DND-41 (cell line): ENCODE measurements around the gene ZNHIT6.

Experiments
- ATAC-seq: fragments of 200-7000 bp; cut with Tn5 transposase; 3 replicates; pipeline ENCODE4 v1.9.1; 2021; ENCODE audit warnings: low read depth; ENCODE audit not compliant: insufficient read depth
- DNase-seq: peaks from one replicate; pipeline ENCODE4 v3.0.0-alpha.2; 2020
- H2AFZ ChIP-seq: 2 replicates; pipeline ENCODE4 v1.6.0; 2012; ENCODE audit warnings: low read depth, low read length
- H3K27ac ChIP-seq: 2 replicates; pipeline ENCODE4 v1.5.1; 2012; ENCODE audit warnings: low read length, inconsistent platforms
- H3K27me3 ChIP-seq: fragments of 200-600 bp; sonication (generic); 2 replicates; pipeline ENCODE4 v1.6.0; 2012; ENCODE audit warnings: low read length, mild to moderate bottlenecking, inconsistent platforms; ENCODE audit not compliant: insufficient read depth, poor library complexity
- H3K36me3 ChIP-seq: 2 replicates; pipeline ENCODE4 v1.5.1; 2012; ENCODE audit warnings: low read length, inconsistent platforms; ENCODE audit not compliant: insufficient read depth
- H3K4me1 ChIP-seq: 2 replicates; pipeline ENCODE4 v1.5.1; 2012; ENCODE audit warnings: mild to moderate bottlenecking, low read length; ENCODE audit not compliant: insufficient read depth
- H3K4me2 ChIP-seq: 2 replicates; pipeline ENCODE4 v1.6.0; 2012; ENCODE audit warnings: mild to moderate bottlenecking, moderate library complexity, low read length, inconsistent platforms; ENCODE audit not compliant: insufficient read depth
- H3K4me3 ChIP-seq, 2 experiments: fragments of 200-600 bp in 1 of 2; shearing (Covaris generic) in 1 of 2; 2 replicates each; pipeline ENCODE4 v1.5.1; 2012 to 2016; ENCODE audit warnings: inconsistent platforms in 2 of 2, low read length in 2 of 2, mild to moderate bottlenecking in 2 of 2, low read depth in 1 of 2, moderate library complexity in 1 of 2
- H3K79me2 ChIP-seq: 2 replicates; pipeline ENCODE4 v1.6.0; 2012; ENCODE audit warnings: low read length, inconsistent platforms; ENCODE audit not compliant: insufficient read depth
- H3K9ac ChIP-seq: 2 replicates; pipeline ENCODE4 v1.6.0; 2012; ENCODE audit warnings: low read depth, mild to moderate bottlenecking, inconsistent platforms, low read length, moderate library complexity
- H3K9me3 ChIP-seq: 2 replicates; pipeline ENCODE4 v1.5.1; 2012; ENCODE audit warnings: low read length, moderate library complexity, mild to moderate bottlenecking, inconsistent platforms; ENCODE audit not compliant: insufficient read depth, severe bottlenecking
- H4K20me1 ChIP-seq: 2 replicates; pipeline ENCODE4 v1.6.0; 2012; ENCODE audit warnings: low read length; ENCODE audit not compliant: insufficient read depth
- EZH2 ChIP-seq: IDR thresholded peaks from 3 replicates; pipeline ENCODE4 v1.6.1; 2012; ENCODE audit warnings: borderline replicate concordance, low read depth, mild to moderate bottlenecking, moderate library complexity, low read length, inconsistent platforms; ENCODE audit not compliant: severe bottlenecking
- TF ChIP-seq, protein P1 (sequence below): IDR thresholded peaks from 2 replicates; pipeline ENCODE4 v1.5.1; 2012; ENCODE audit warnings: borderline replicate concordance, low read length, moderate library complexity, mild to moderate bottlenecking; ENCODE audit not compliant: poor library complexity, severe bottlenecking; ENCODE audit errors: extremely low read depth

The ZNHIT6 gene

DNA sequence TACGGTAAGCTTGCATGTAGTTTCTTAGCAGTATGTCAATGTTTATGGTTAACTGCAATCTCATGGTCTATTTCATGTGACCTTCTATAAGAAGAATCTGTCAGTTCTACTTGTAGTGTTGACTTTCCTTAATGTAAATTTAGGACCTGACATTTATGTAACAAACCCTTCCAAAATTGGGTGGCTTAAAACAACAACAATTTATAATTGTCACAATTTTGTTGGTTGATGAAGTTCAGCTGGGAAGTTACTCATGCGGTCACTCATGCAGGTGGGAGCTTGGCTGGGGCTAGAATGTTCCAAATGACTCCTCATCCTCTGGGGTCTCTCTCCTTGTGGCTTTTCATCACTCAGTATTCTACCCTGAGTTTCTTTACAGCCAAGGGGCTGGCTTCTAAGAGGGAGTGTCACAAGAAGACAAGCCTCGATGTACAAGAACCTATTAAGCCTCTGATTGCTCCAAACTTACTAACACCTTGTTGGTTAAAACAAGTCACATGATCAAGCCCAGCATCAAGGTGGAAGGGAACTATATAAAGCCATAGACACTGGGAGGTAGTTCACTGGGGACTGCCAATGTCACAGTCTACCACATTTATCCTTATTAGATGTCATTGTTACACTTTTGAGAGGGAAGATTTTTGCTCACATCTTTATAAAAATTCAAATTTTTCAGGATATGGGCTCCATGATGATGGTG is 103.8 kb downstream of the ZNHIT6 start:
- no peak overlapping the region for H3K4me2 ChIP-seq
- H3K9me3 ChIP-seq, result no peaks in the 10 kb centered on the region
- H3K79me2 ChIP-seq, result no peaks in the 10 kb centered on the region

GRCh38 chr1:85603086-85603880 is 105.0 kb downstream of the ZNHIT6 start:
- Histone ChIP-seq H3K4me1 (peaks cover 8% of the 10 kb centered on the region; the same call in 1 of the 2 replicates), H2AFZ (no peak overlapping the region), H3K9me3 (no peaks in the 10 kb centered on the region), H3K4me2 (no peak overlapping the region), H3K4me3 (no peak overlapping the region), H3K27me3 (no peaks in the 10 kb centered on the region), H3K79me2 (no peaks in the 10 kb centered on the region), H3K9ac (no peak overlapping the region), H3K27ac (no peak overlapping the region), H3K36me3 (no peaks in the 10 kb centered on the region), H4K20me1 (no peaks in the 10 kb centered on the region)
- no peak for DNase-seq
- ATAC-seq, result no peak
- TF ChIP-seq, protein P1, sequence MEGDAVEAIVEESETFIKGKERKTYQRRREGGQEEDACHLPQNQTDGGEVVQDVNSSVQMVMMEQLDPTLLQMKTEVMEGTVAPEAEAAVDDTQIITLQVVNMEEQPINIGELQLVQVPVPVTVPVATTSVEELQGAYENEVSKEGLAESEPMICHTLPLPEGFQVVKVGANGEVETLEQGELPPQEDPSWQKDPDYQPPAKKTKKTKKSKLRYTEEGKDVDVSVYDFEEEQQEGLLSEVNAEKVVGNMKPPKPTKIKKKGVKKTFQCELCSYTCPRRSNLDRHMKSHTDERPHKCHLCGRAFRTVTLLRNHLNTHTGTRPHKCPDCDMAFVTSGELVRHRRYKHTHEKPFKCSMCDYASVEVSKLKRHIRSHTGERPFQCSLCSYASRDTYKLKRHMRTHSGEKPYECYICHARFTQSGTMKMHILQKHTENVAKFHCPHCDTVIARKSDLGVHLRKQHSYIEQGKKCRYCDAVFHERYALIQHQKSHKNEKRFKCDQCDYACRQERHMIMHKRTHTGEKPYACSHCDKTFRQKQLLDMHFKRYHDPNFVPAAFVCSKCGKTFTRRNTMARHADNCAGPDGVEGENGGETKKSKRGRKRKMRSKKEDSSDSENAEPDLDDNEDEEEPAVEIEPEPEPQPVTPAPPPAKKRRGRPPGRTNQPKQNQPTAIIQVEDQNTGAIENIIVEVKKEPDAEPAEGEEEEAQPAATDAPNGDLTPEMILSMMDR, result no peak
- TF ChIP-seq EZH2, result no peak

More for the DNA sequence above, 103.8 kb downstream of the ZNHIT6 start:
- H3K4me1 ChIP-seq, result peaks cover 8% of the 10 kb centered on the region; the same call in 1 of the 2 replicates
- H2AFZ ChIP-seq, result no peak overlapping the region
- DNase-seq (no peak), ATAC-seq (no peak)
- H4K20me1 ChIP-seq, result no peaks in the 10 kb centered on the region
- no peaks in the 10 kb centered on the region for H3K27me3 ChIP-seq
- no peaks in the 10 kb centered on the region for H3K36me3 ChIP-seq
- TF ChIP-seq EZH2, result no peak
- H3K4me3 ChIP-seq, result no peak overlapping the region
- H3K27ac ChIP-seq, result no peak overlapping the region
- H3K9ac ChIP-seq, result no peak overlapping the region

DNA sequence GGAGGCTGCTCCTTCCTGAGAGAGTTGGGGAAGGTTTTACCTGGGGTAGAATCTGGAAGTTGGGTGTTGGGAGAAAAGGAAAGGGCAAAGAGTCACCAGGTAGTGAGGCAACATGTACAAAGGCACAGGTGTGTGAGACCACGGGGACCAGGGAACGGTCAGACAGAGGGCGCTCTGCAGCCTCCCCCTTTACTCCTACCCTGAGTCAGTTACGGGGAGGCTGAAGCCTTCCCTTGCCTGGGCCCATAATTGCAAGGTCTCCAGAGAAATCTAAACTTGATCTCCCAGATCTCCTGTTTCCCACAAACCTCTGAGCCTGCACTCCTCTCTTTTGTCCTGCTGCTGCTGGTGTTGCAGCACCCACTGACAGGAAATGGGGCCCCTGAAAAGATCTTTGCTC is 105.7 kb downstream of the ZNHIT6 start:
- ATAC-seq, result no peak; the same call in 2 of the 3 replicates
- no peak for TF ChIP-seq EZH2
- TF ChIP-seq, protein P1, result no peak
- no peaks in the 10 kb centered on the region for H3K9me3 ChIP-seq
- no peak for DNase-seq
- H3K27ac ChIP-seq, result no peak overlapping the region
- H3K36me3 ChIP-seq, result no peaks in the 10 kb centered on the region
- no peak overlapping the region for H3K9ac ChIP-seq
- H3K4me3 ChIP-seq, result no peak overlapping the region
- no peaks in the 10 kb centered on the region for H3K27me3 ChIP-seq
- H3K79me2 ChIP-seq, result no peaks in the 10 kb centered on the region
- H3K4me2 ChIP-seq, result no peak overlapping the region
- peaks cover 8% of the 10 kb centered on the region; the same call in 1 of the 2 replicates for H3K4me1 ChIP-seq
- no peak overlapping the region for H2AFZ ChIP-seq
- H4K20me1 ChIP-seq, result no peaks in the 10 kb centered on the region

GRCh38 chr1:85601901-85602300 is 106.3 kb downstream of the ZNHIT6 start:
- H3K9me3 ChIP-seq, result no peaks in the 10 kb centered on the region
- no peak overlapping the region for H3K4me3 ChIP-seq
- no peak overlapping the region for H3K27ac ChIP-seq
- H3K4me2 ChIP-seq, result no peak overlapping the region
- ATAC-seq (no peak), DNase-seq (no peak)
- H3K27me3 ChIP-seq, result no peaks in the 10 kb centered on the region
- no peaks in the 10 kb centered on the region for H3K79me2 ChIP-seq
- H4K20me1 ChIP-seq, result no peaks in the 10 kb centered on the region
- no peaks in the 10 kb centered on the region for H3K36me3 ChIP-seq
- peaks cover 8% of the 10 kb centered on the region; the same call in 1 of the 2 replicates for H3K4me1 ChIP-seq
- H2AFZ ChIP-seq, result no peak overlapping the region
- TF ChIP-seq EZH2, result no peak
- TF ChIP-seq, protein P1, result no peak
- H3K9ac ChIP-seq, result no peak overlapping the region
